GM12864 (cell line): ENCODE results near the gene SBK1.

Source experiments
- DNase-seq: peaks from one replicate; pipeline ENCODE4 v3.0.0-alpha.2; 2011; ENCODE audit warnings: low read depth
- H3K4me3 ChIP-seq: 2 replicates; pipeline ENCODE4 v1.5.1; 2011; ENCODE audit warnings: mild to moderate bottlenecking, low read depth, low read length, control low read depth
- TF ChIP-seq, protein P1 (sequence below): IDR thresholded peaks from 2 replicates; pipeline ENCODE4 v1.5.1; 2011; ENCODE audit warnings: low read depth, mild to moderate bottlenecking, moderate library complexity, low read length, control low read depth, inconsistent platforms; ENCODE audit errors: missing control alignments

The SBK1 gene

GRCh38 chr16:28295276-28295675 lies 3.0 kb downstream of the SBK1 start:
- TF ChIP-seq, protein P1, sequence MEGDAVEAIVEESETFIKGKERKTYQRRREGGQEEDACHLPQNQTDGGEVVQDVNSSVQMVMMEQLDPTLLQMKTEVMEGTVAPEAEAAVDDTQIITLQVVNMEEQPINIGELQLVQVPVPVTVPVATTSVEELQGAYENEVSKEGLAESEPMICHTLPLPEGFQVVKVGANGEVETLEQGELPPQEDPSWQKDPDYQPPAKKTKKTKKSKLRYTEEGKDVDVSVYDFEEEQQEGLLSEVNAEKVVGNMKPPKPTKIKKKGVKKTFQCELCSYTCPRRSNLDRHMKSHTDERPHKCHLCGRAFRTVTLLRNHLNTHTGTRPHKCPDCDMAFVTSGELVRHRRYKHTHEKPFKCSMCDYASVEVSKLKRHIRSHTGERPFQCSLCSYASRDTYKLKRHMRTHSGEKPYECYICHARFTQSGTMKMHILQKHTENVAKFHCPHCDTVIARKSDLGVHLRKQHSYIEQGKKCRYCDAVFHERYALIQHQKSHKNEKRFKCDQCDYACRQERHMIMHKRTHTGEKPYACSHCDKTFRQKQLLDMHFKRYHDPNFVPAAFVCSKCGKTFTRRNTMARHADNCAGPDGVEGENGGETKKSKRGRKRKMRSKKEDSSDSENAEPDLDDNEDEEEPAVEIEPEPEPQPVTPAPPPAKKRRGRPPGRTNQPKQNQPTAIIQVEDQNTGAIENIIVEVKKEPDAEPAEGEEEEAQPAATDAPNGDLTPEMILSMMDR, result no peak
- no peak for DNase-seq
- H3K4me3 ChIP-seq, result no peak overlapping the region

- H3K4me3 ChIP-seq, result no peak overlapping the region
- DNase-seq, result no peak
- TF ChIP-seq, protein P1, result no peak
These were observed 5.0 kb downstream of the SBK1 start for GRCh38 chr16:28297308-28297707.

GRCh38 chr16:28297784-28298510 lies 5.6 kb downstream of the SBK1 start:
- no peak overlapping the region for H3K4me3 ChIP-seq
- no peak for DNase-seq
- TF ChIP-seq, protein P1, result no peak

DNA sequence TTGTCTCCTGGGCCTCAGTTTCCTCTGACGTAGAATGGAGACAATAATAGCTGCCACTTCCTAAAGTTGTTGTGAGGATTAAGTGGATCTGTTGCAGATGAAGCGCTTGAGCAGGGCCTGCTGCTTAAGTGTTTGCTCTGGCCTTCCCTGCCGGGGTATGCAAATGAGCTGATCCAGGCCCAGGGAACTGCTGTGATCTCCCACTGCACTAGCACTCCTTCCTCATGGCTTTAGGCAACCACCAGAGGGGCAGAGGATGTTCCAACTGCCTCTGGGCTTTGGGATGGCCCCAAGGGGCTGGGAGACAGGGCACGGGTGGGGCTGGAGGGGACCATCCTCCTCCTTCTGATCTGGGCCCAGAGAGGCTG lies 6.2 kb downstream of the SBK1 start:
- no peak overlapping the region for H3K4me3 ChIP-seq
- DNase-seq, result no peak
- TF ChIP-seq, protein P1, result no peak

DNA sequence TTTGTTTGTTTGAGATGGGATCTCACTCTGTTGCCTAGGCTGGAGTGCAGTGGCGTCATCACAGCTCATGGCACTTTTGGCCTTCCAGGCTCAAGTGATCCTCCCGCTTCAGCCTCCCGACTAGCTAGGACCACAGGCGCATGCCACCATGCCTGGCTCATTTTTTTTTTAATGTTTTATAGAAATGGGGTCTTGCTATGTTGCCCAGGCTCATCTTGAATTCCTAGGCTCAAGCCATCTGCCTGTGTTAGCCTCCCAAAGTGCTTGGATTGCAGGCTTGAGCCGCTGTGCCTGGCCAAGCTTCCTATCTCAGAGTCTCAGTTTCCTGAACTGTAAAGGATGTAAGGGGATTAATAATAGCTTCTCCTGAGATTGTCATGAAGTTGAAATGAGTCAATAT lies 8.0 kb downstream of the SBK1 start:
- no peak overlapping the region for H3K4me3 ChIP-seq
- DNase-seq, result no peak
- TF ChIP-seq, protein P1, result no peak

DNA sequence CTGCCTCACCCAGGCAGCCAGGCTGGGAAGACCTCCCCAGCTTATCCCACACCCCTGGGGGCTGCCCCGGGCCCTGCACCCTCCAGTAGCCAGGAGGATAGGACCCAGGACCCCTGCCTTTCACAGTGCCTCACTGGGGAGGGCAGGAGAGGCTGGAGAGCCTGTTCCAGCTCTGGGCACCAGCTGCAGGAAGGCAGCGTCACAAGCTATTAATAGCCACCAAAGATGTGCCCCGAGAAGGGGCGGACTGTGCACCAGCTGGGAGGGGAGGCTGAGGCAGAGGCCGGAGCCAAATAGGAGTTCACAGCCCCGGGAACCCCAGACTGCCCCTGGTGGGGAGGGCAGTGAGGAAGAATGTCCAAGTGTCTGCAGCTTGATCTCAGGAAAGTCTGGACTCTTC lies 8.8 kb downstream of the SBK1 start:
- no peak for DNase-seq
- TF ChIP-seq, protein P1, result no peak
- no peak overlapping the region for H3K4me3 ChIP-seq

DNA sequence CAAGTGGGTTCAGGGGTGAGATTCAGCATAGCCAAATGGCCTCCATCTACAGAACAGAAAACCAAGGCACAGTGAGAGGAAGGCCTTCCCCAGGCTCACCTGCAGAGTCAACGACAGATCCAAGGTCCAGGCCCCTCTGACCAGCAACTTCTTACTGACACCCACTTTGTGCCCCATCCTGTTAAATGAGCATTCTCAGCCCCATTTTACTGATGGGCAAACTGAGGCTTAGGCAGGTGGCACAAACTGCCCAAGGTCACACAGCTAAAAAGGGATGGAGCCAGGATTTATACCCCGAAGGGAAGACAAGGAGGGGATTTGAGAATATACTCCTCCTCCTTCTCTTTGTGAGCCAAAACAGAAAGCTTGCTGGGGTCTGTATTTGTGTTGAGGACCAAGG lies 9.3 kb downstream of the SBK1 start:
- TF ChIP-seq, protein P1, result no peak
- H3K4me3 ChIP-seq, result no peak overlapping the region
- DNase-seq, result no peak
